MM.1S (cell line): ENCODE measurements around the gene CARS2.
A peak's percentile ranks its signal among the peaks of the same experiment; 100 is the strongest.

Source experiments
- DNase-seq: peaks from one replicate; pipeline ENCODE4 v3.0.0-alpha.2; 2015
- H2AFZ ChIP-seq: fragments of 300-600 bp; sonication (generic); 2 replicates; pipeline ENCODE4 v1.6.0; 2016; ENCODE audit warnings: antibody characterized with exemption, low read length
- H3F3A ChIP-seq: fragments of 300-600 bp; sonication (generic); 2 replicates; pipeline ENCODE4 v1.6.1; 2016; ENCODE audit warnings: mild to moderate bottlenecking, antibody characterized with exemption, low read length, moderate library complexity, mixed read lengths; ENCODE audit not compliant: insufficient read depth
- H3K27ac ChIP-seq: fragments of 300-600 bp; sonication (generic); 2 replicates; pipeline ENCODE4 v1.5.1; 2016; ENCODE audit warnings: mild to moderate bottlenecking, low read length
- H3K27me3 ChIP-seq: fragments of 300-600 bp; sonication (generic); replicated peaks from 2 replicates; pipeline ENCODE4 v1.6.0; 2016; ENCODE audit warnings: low read length; ENCODE audit not compliant: insufficient read depth
- H3K36me3 ChIP-seq: fragments of 300-600 bp; sonication (generic); replicated peaks from 2 replicates; pipeline ENCODE4 v1.6.1; 2016; ENCODE audit warnings: mild to moderate bottlenecking, low read length, mixed read lengths; ENCODE audit not compliant: insufficient read depth
- H3K4me1 ChIP-seq: fragments of 300-600 bp; sonication (generic); 2 replicates; pipeline ENCODE4 v1.6.1; 2016; ENCODE audit warnings: low read length, mixed read lengths
- H3K4me2 ChIP-seq: fragments of 300-600 bp; sonication (generic); 2 replicates; pipeline ENCODE4 v1.6.0; 2016; ENCODE audit warnings: low read depth, low read length
- H3K4me3 ChIP-seq: fragments of 300-600 bp; sonication (generic); 2 replicates; pipeline ENCODE4 v1.5.1; 2016; ENCODE audit warnings: low read length, mixed read lengths
- H3K79me2 ChIP-seq: fragments of 300-600 bp; sonication (generic); 2 replicates; pipeline ENCODE4 v1.6.1; 2016; ENCODE audit warnings: mixed run types, low read length, mixed read lengths
- H3K9ac ChIP-seq: fragments of 300-600 bp; sonication (generic); 2 replicates; pipeline ENCODE4 v1.6.1; 2016; ENCODE audit warnings: low read length, mixed read lengths
- H3K9me2 ChIP-seq: fragments of 300-600 bp; sonication (generic); replicated peaks from 2 replicates; pipeline ENCODE4 v1.6.1; 2016; ENCODE audit warnings: mild to moderate bottlenecking, low read length, mixed read lengths; ENCODE audit not compliant: insufficient read depth
- H3K9me3 ChIP-seq: fragments of 300-600 bp; sonication (generic); replicated peaks from 2 replicates; pipeline ENCODE4 v1.6.1; 2016; ENCODE audit warnings: mild to moderate bottlenecking, low read length, mixed read lengths; ENCODE audit not compliant: insufficient read depth
- H4K20me1 ChIP-seq: fragments of 300-600 bp; sonication (generic); 2 replicates; pipeline ENCODE4 v1.6.1; 2016; ENCODE audit warnings: mild to moderate bottlenecking, low read length, moderate library complexity, mixed read lengths; ENCODE audit not compliant: insufficient read depth
- CTCF ChIP-seq: fragments of 300-600 bp; sonication (generic); IDR thresholded peaks from 2 replicates; pipeline ENCODE4 v1.5.1; 2016; ENCODE audit warnings: antibody characterized with exemption, low read length, mixed read lengths
- EZH2 ChIP-seq: fragments of 300-600 bp; sonication (generic); optimal IDR thresholded peaks from 2 replicates; pipeline ENCODE3; 2017; ENCODE audit warnings: low read depth, mild to moderate bottlenecking, antibody characterized with exemption, low read length, mixed read lengths
- EZH2phosphoT487 ChIP-seq: fragments of 300-600 bp; sonication (generic); IDR thresholded peaks from 2 replicates; pipeline ENCODE4 v1.6.1; 2018; ENCODE audit warnings: antibody characterized with exemption, low read length

The CARS2 gene

DNA sequence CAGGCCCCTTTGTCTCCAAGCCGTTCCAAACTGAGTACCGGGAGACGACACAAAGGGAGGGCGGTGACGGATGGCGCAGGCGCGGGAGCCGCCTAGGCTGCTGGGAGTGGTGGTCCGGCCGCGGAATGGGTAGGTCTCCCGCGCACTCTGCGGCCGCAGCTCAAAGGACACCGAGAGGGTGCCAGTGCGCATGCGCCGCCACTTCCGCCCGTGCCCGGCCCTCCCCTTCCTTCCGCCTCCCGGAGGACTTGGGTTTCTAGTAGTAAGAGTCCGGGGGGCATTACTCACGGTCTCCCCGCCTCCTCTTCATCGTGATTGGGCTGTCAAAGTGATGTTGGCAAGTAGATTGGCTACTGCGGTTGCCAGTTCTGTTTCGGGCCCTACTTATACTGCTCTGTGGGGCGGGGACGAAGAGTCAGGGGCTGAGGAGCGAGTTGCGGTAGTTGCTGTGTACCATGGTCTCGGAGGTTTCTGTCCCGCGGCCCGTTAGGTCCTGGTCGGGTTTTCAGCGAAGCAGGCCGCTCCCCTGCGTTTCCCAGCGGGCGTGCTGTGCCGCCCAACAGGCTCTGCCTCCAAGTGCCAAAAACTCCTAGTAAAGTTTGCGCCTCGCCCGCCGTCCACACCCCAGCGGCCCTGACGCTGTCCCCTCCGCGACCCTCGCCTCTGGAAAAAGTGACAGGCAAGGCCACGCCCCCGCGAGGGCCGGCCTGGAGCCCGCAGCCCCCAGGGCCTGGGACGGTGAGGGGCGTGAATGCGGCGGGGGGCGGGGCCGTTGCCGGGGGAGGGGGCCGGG, 7.1 kb upstream of the CARS2 start:
- Histone ChIP-seq H3K9ac (peak overlapping the region; percentile 95), H3K9me2 (no peaks in the 10 kb centered on the region), H3K9me3 (no peaks in the 10 kb centered on the region), H2AFZ (peak overlapping the region; percentile 70), H3K4me3 (peak overlapping the region; percentile 92), H3K27me3 (no peaks in the 10 kb centered on the region), H3K27ac (peak overlapping the region; percentile 98), H3K79me2 (peaks cover 36% of the 10 kb centered on the region), H3F3A (peaks cover 14% of the 10 kb centered on the region), H3K4me2 (peak overlapping the region; percentile 99), H3K4me1 (peaks cover 8% of the 10 kb centered on the region), H3K36me3 (no peaks in the 10 kb centered on the region), H4K20me1 (0 out of 2 replicates have a peak, but pooled peaks cover 2% of the 10 kb centered on the region)
- TF ChIP-seq EZH2phosphoT487 (no peak), EZH2 (no peak), CTCF (no peak)
- peak; percentile 99 for DNase-seq

DNA sequence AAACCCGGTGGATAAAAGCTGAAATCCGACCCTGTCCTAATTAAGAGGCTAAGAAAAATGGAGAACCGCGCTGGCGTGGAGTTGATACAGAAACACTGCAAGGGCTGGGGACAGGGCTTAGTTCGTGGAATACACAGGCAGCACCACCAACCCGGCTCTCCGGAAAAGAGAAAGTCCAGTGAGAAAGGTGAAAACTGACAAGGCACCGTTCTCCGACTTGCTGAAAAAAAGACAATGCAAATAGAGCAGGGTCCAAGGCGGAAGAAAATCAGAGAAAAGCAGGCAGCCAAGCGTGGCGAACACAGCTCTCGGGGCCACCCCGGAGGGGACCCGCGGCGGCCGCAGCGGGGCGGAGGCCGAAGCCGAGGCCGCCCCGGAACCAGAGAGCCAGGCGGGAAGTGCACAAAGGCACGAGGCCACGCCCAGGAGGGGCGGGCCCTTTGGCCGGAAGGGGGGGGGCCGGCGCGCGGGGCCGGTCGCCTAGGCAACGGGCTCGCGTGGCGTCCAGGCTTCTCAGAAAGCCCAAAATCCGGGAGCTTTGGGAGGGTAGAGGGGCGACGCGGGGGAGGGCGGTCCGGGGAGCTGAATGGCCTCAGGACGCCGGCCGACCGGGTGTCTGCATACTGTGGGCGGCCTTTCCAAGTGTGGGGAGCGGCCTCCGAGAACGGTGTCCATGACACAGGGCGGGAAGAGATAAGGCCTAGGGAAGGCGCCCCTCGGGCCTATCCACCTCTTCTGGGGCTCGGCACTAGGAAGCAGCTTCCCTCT, 6.3 kb upstream of the CARS2 start:
- H4K20me1 ChIP-seq: no peaks in the 10 kb centered on the region
- H3K4me3 ChIP-seq: peak overlapping the region; percentile 76
- peak overlapping the region; percentile 90 for H3K9ac ChIP-seq
- peak overlapping the region; percentile 84 for H3K4me2 ChIP-seq
- peak overlapping the region; percentile 70 for H2AFZ ChIP-seq
- peaks cover 28% of the 10 kb centered on the region for H3K79me2 ChIP-seq
- H3K9me3 ChIP-seq: no peaks in the 10 kb centered on the region
- no peaks in the 10 kb centered on the region for H3K36me3 ChIP-seq
- no peaks in the 10 kb centered on the region for H3K9me2 ChIP-seq
- H3K27ac ChIP-seq: peak overlapping the region; percentile 98
- H3K27me3 ChIP-seq: no peaks in the 10 kb centered on the region
- no peak for TF ChIP-seq CTCF
- TF ChIP-seq EZH2: no peak
- no peak for TF ChIP-seq EZH2phosphoT487
- DNase-seq: peak; percentile 90
- H3K4me1 ChIP-seq: peaks cover 5% of the 10 kb centered on the region
- H3F3A ChIP-seq: peaks cover 14% of the 10 kb centered on the region

- Histone ChIP-seq H3F3A (no peaks in the 10 kb centered on the region), H3K9me2 (no peaks in the 10 kb centered on the region), H3K9ac (peak overlapping the region; percentile 52; the same call in 1 of the 2 replicates), H3K4me3 (peak overlapping the region; percentile 65), H3K79me2 (peaks cover 35% of the 10 kb centered on the region), H4K20me1 (no peaks in the 10 kb centered on the region), H3K4me1 (peaks cover 8% of the 10 kb centered on the region), H3K36me3 (no peaks in the 10 kb centered on the region), H3K9me3 (no peaks in the 10 kb centered on the region), H3K27me3 (no peaks in the 10 kb centered on the region), H3K4me2 (peak overlapping the region; percentile 86), H2AFZ (peak overlapping the region; percentile 75), H3K27ac (peak overlapping the region; percentile 32; the same call in 1 of the 2 replicates)
- no peak for DNase-seq
- TF ChIP-seq CTCF (no peak), EZH2 (no peak), EZH2phosphoT487 (no peak)
Measured at GRCh38 chr13:110706570-110707372, 855 bp upstream of the CARS2 start.
